HepG2 (cell line): ENCODE data around the gene KLK10. TPM values are rescaled to one million over a fixed set of nuclear protein-coding genes. Genes with fewer than 3 reads are reported as not detected.
A peak's percentile ranks its signal among the peaks of the same experiment; 100 is the strongest.

Experiments used
- ATAC-seq: fragments of 200-7000 bp; cut with Tn5 transposase; 3 replicates; pipeline ENCODE4 v1.9.1; 2020; ENCODE audit warnings: mild to moderate bottlenecking, moderate library complexity
- BruUV-seq: library from RNA; stranded (reverse); fragments of 400-500 nt; replicated peaks from 2 replicates; lab custom pipeline; 2021; lab: Mats Ljungman, UMichigan
- CTCF ChIA-PET: fragments of 300-600 bp; formaldehyde crosslinking; extraction: SDS; loops from one replicate; lab custom pipeline; 2021; ENCODE audit warnings: low total read pairs, inconsistent platforms, low intra/inter-chr PET ratio; lab: Yijun Ruan, JAX
- POLR2A ChIA-PET: fragments of 350-600 bp; sonication (Branson Sonifier 250); formaldehyde crosslinking; loops from one replicate; lab custom pipeline; 2020; ENCODE audit warnings: antibody characterized with exemption, inconsistent platforms; lab: Yijun Ruan, JAX
- DNase-seq: peaks from one replicate; pipeline ENCODE4 v3.0.0-alpha.2; 2015; ENCODE audit warnings: low spot score
- FAIRE-seq: peaks from 3 replicates; lab custom pipeline; 2011; peaks lifted over from hg19 to GRCh38; lab: Jason Lieb, UNC
- H2AFZ ChIP-seq: one replicate; pipeline ENCODE4 v1.6.1; 2011; ENCODE audit warnings: low read length, inconsistent platforms
- H3K27ac ChIP-seq: fragments of 300-600 bp; 3 replicates; pipeline ENCODE4 v1.8.0; 2011; ENCODE audit warnings: mixed run types, mild to moderate bottlenecking, mixed read lengths, low read length, inconsistent platforms; ENCODE audit not compliant: insufficient read depth; ENCODE audit errors: extremely low read length
- H3K27me3 ChIP-seq, 2 experiments: fragments of 200-600 bp in 1 of 2; 2 replicates in 1 of 2; 3 replicates in 1 of 2; pipeline versions ENCODE4 v1.6.0 to v1.8.0; 2011; ENCODE audit warnings: low read length in 2 of 2, mild to moderate bottlenecking in 2 of 2, moderate library complexity in 2 of 2, inconsistent platforms in 1 of 2; ENCODE audit not compliant: insufficient read depth in 2 of 2, control insufficient read depth in 1 of 2
- H3K36me3 ChIP-seq, 2 experiments: fragments of 200-600 bp in 1 of 2; replicated peaks in 1 of 2; 2 replicates in 1 of 2; 3 replicates in 1 of 2; pipeline versions ENCODE4 v1.5.1 to v1.8.0; 2011; ENCODE audit warnings: low read length in 2 of 2, inconsistent platforms in 1 of 2; ENCODE audit not compliant: insufficient read depth in 2 of 2, control insufficient read depth in 1 of 2
- H3K4me1 ChIP-seq: 2 replicates; pipeline ENCODE4 v1.5.1; 2012; ENCODE audit warnings: low read length, inconsistent platforms; ENCODE audit not compliant: insufficient read depth
- H3K4me2 ChIP-seq: 2 replicates; pipeline ENCODE4 v1.6.0; 2011; ENCODE audit warnings: low read depth, low read length, inconsistent platforms
- H3K4me3 ChIP-seq, 3 experiments: fragments of 200-600 bp in 1 of 3; sonication (generic), shearing (Covaris generic) in 1 of 3; replicated peaks in 1 of 3; 2 replicates each; pipeline ENCODE4 v1.5.1; 2011 to 2016; ENCODE audit warnings: low read length in 3 of 3, inconsistent platforms in 2 of 3, low read depth in 2 of 3, mild to moderate bottlenecking in 2 of 3, control low read depth in 1 of 3, mixed read lengths in 1 of 3; ENCODE audit not compliant: insufficient read depth in 1 of 3
- H3K79me2 ChIP-seq: one replicate; pipeline ENCODE4 v1.6.1; 2011; ENCODE audit warnings: low read length, inconsistent platforms; ENCODE audit not compliant: insufficient read depth
- H3K9ac ChIP-seq: 2 replicates; pipeline ENCODE4 v1.6.0; 2011; ENCODE audit warnings: mild to moderate bottlenecking, low read depth, low read length, inconsistent platforms; ENCODE audit not compliant: insufficient read depth
- H3K9me3 ChIP-seq: 2 replicates; pipeline ENCODE4 v1.5.1; 2012; ENCODE audit warnings: mild to moderate bottlenecking, low read length
- H4K20me1 ChIP-seq: 2 replicates; pipeline ENCODE4 v1.6.0; 2011; ENCODE audit warnings: inconsistent platforms, mild to moderate bottlenecking, low read length, moderate library complexity; ENCODE audit not compliant: insufficient read depth
- ATF7 ChIP-seq, 2 experiments: fragments of 450-650 bp in 1 of 2; sonication (generic) in 1 of 2; formaldehyde crosslinking in 1 of 2; IDR thresholded peaks; 2 replicates each; pipeline versions ENCODE4 v1.4.0 to v1.6.1; 2016 to 2020; ENCODE audit warnings: antibody characterized with exemption in 1 of 2, mild to moderate bottlenecking in 1 of 2, missing genetic modification reagents in 1 of 2
- ZBED4 ChIP-seq: sonication (generic); formaldehyde crosslinking; IDR thresholded peaks from 2 replicates; pipeline ENCODE4 v1.4.0; 2020; ENCODE audit warnings: missing genetic modification reagents, borderline replicate concordance
- WGBS: methylation state at CpG from one replicate; pipeline ENCODE4 v1.1.6; 2017; ENCODE audit warnings: low lambda C conversion rate; 5-methylcytosine and 5-hydroxymethylcytosine counted together
- in situ Hi-C: cut with HindIII; loops from 2 replicates; pipeline ENCODE4 v1.10.0; 2017; ENCODE audit warnings: low pct_unique_long_range_greater_than_20kb; ENCODE audit not compliant: extremely low pct_ligation_motif_present
- intact Hi-C: fragments of 100-400 bp; cut with micrococcal nuclease; formaldehyde crosslinking; loops from one replicate; pipeline ENCODE4 v1.10.0; 2022; ENCODE audit not compliant: unreplicated experiment
- polyA plus RNA-seq, 8 experiments: library from polyadenylated mRNA; depleted of rRNA in 3 of 8; stranded (reverse) in 7 of 8; unstranded in 1 of 8; fragments of >200 nt; fragmentation: Illumina TruSeq in 4 of 8; extraction: Trizol in 4 of 8; gene quantifications; 2 replicates each; pipeline versions ENCODE4 v1.2.1 to v1.2.3, GENCODE V29; 2011 to 2016; ENCODE audit warnings: low read depth in 4 of 8, missing spikeins in 1 of 8, mixed read lengths in 1 of 8; ENCODE audit not compliant: insufficient read depth in 1 of 8
- total RNA-seq, 5 experiments: library from RNA; depleted of rRNA; stranded (reverse); fragments of >200 nt; fragmentation: Illumina TruSeq; extraction: Trizol; gene quantifications; 2 replicates each; pipeline ENCODE4 v1.2.3, GENCODE V29; 2016; ENCODE audit warnings: low read depth in 1 of 5

KLK10 gene
- total and polyA plus RNA-seq, 2 of the 13 experiments (the other 11 are each of a cell fraction or from before 2014, with no cell fraction given) = not detected

GRCh38 chr19:51023946-51024345, 4.4 kb upstream of the KLK10 start:
- in situ Hi-C loops = no loop called here
- CTCF ChIA-PET = no interaction called here
- 21% methylated on average over 8 of the region's 11 CpGs for WGBS

More at GRCh38 chr19:51023946-51024345, 4.4 kb upstream of the KLK10 start:
- intact Hi-C loops = no loop called here
- Histone ChIP-seq H3K79me2 (no peaks in the 10 kb centered on the region), H3K36me3 (no peaks in the 10 kb centered on the region), H3K4me3 (no peak overlapping the region), H3K4me2 (no peak overlapping the region), H3K27me3 (peaks cover 16 to 58% of the 10 kb centered on the region in 2 experiments; a peak in 4 of 5 replicates), H4K20me1 (no peaks in the 10 kb centered on the region), H3K27ac (no peak overlapping the region), H3K4me1 (no peaks in the 10 kb centered on the region), H2AFZ (no peak overlapping the region), H3K9ac (no peak overlapping the region), H3K9me3 (no peaks in the 10 kb centered on the region)
- no peak for ATAC-seq
- DNase-seq = no peak
- POLR2A ChIA-PET = no interaction called here
- BruUV-seq = no TSS peak
- TF ChIP-seq ATF7 (IDR thresholded peaks at IDR 0.05) = 0 out of 2 replicates have a peak, but pooled peaks have one; percentile 3
- no peak for TF ChIP-seq ATF7 (CRISPR knock-in tag; IDR thresholded peaks at IDR 0.05)
- TF ChIP-seq ZBED4 (CRISPR knock-in tag) = no peak
- no peak for FAIRE-seq
